K562 (cell line): ENCODE measurements around the gene SLC22A3. TPM values are rescaled to one million over a fixed set of nuclear protein-coding genes. Genes with fewer than 3 reads are reported as not detected.

Source experiments
- ATAC-seq: fragments of 200-7000 bp; cut with Tn5 transposase; 3 replicates; pipeline ENCODE4 v1.9.1; 2020; ENCODE audit warnings: moderate library complexity
- BruUV-seq: library from RNA; stranded (reverse); fragments of 400-500 nt; replicated peaks from 2 replicates; lab custom pipeline; 2021; lab: Mats Ljungman, UMichigan
- CTCF ChIA-PET: fragments of 300-600 bp; formaldehyde crosslinking; extraction: SDS; loops from one replicate; lab custom pipeline; 2021; ENCODE audit warnings: low intra/inter-chr PET ratio; lab: Yijun Ruan, JAX
- POLR2A ChIA-PET: fragments of 300-600, 350-650 bp; sonication (Branson Sonifier 250); formaldehyde crosslinking; extraction: SDS; loops from one replicate; lab custom pipeline; 2021; ENCODE audit warnings: antibody characterized with exemption, inconsistent platforms; lab: Yijun Ruan, JAX
- DNase-seq, 4 experiments: peaks; one replicate each; pipeline versions ENCODE4 v3.0.0 to v3.0.0-alpha.2; 2011 to 2018; ENCODE audit warnings: low spot score in 3 of 4, mixed read lengths in 3 of 4; ENCODE audit errors: extremely low read depth in 1 of 4
- FAIRE-seq: peaks from 2 replicates; lab custom pipeline; 2011; peaks lifted over from hg19 to GRCh38; lab: Jason Lieb, UNC
- H2AFZ ChIP-seq: 2 replicates; pipeline ENCODE4 v1.6.0; 2011; ENCODE audit warnings: low read depth, low read length, control low read depth, inconsistent platforms
- H3K27ac ChIP-seq: fragments of 200-600 bp; 3 replicates; pipeline ENCODE4 v1.8.0; 2011; ENCODE audit warnings: low read depth, mild to moderate bottlenecking, control low read depth, inconsistent platforms, low read length, moderate library complexity, mixed read lengths; ENCODE audit errors: extremely low read depth
- H3K27me3 ChIP-seq, 2 experiments: fragments of 300-600 bp in 1 of 2; 2 replicates in 1 of 2; 3 replicates in 1 of 2; pipeline versions ENCODE4 v1.6.0 to v1.8.0; 2011; ENCODE audit warnings: inconsistent platforms in 2 of 2, low read length in 2 of 2, mild to moderate bottlenecking in 1 of 2, mixed read lengths in 1 of 2, moderate library complexity in 1 of 2; ENCODE audit not compliant: control insufficient read depth in 2 of 2, insufficient read depth in 2 of 2
- H3K36me3 ChIP-seq: fragments of 300-600 bp; 3 replicates; pipeline ENCODE4 v1.8.0; 2011; ENCODE audit warnings: mild to moderate bottlenecking, low read length, inconsistent platforms; ENCODE audit not compliant: control insufficient read depth, insufficient read depth
- H3K4me1 ChIP-seq, 2 experiments: fragments of 200-600 bp in 1 of 2; replicated peaks in 1 of 2; 2 replicates in 1 of 2; 3 replicates in 1 of 2; pipeline versions ENCODE4 v1.5.1 to v1.8.0; 2011; ENCODE audit warnings: inconsistent platforms in 2 of 2, low read length in 2 of 2, mild to moderate bottlenecking in 1 of 2, mixed read lengths in 1 of 2, moderate library complexity in 1 of 2; ENCODE audit not compliant: control insufficient read depth in 2 of 2, insufficient read depth in 2 of 2
- H3K4me2 ChIP-seq: 2 replicates; pipeline ENCODE4 v1.6.1; 2011; ENCODE audit warnings: low read length, control low read depth, inconsistent platforms, mixed read lengths; ENCODE audit not compliant: insufficient read depth
- H3K4me3 ChIP-seq: fragments of 200-600 bp; sonication (generic), shearing (Covaris generic); 2 replicates; pipeline ENCODE4 v1.5.1; 2016; ENCODE audit warnings: control low read depth, inconsistent platforms
- H3K79me2 ChIP-seq: fragments of 200-600 bp; 3 replicates; pipeline ENCODE4 v1.8.0; 2011; ENCODE audit warnings: low read length, inconsistent platforms; ENCODE audit not compliant: control insufficient read depth, insufficient read depth
- H3K9ac ChIP-seq, 2 experiments: 2 replicates each; pipeline versions ENCODE4 v1.6.0 to v1.6.1; 2011; ENCODE audit warnings: low read depth in 2 of 2, low read length in 2 of 2, control low read depth in 1 of 2, inconsistent platforms in 1 of 2, mild to moderate bottlenecking in 1 of 2, mixed read lengths in 1 of 2; ENCODE audit not compliant: insufficient read depth in 1 of 2
- H3K9me1 ChIP-seq: one replicate; pipeline ENCODE4 v1.6.0; 2011; ENCODE audit warnings: inconsistent platforms, mild to moderate bottlenecking, low read length, moderate library complexity; ENCODE audit not compliant: control insufficient read depth, insufficient read depth
- H3K9me3 ChIP-seq: replicated peaks from 2 replicates; pipeline ENCODE4 v1.5.1; 2011; ENCODE audit warnings: low read depth, low read length, inconsistent platforms; ENCODE audit not compliant: control insufficient read depth, insufficient read depth
- H4K20me1 ChIP-seq: replicated peaks from 2 replicates; pipeline ENCODE4 v1.6.1; 2011; ENCODE audit warnings: low read length, inconsistent platforms, mixed read lengths; ENCODE audit not compliant: control insufficient read depth, insufficient read depth
- C11orf30 ChIP-seq: fragments of 450-650 bp; IDR thresholded peaks from 2 replicates; pipeline ENCODE4 v1.6.1; 2016; ENCODE audit warnings: low read depth, mild to moderate bottlenecking
- MIER1 ChIP-seq: fragments of 450-650 bp; IDR thresholded peaks from 2 replicates; pipeline ENCODE4 v1.6.1; 2016; ENCODE audit warnings: antibody characterized with exemption, mild to moderate bottlenecking, low read depth
- PREB ChIP-seq: sonication (generic); formaldehyde crosslinking; IDR thresholded peaks from 2 replicates; pipeline ENCODE4 v1.8.1; 2023; ENCODE audit warnings: mild to moderate bottlenecking, missing genetic modification reagents
- PTRF ChIP-seq: fragments of 450-650 bp; IDR thresholded peaks from 2 replicates; pipeline ENCODE4 v1.6.1; 2016; ENCODE audit warnings: mild to moderate bottlenecking, missing genetic modification characterization, missing compliant biosample characterization
- SIRT6 ChIP-seq: IDR thresholded peaks from one replicate; pipeline ENCODE4 v1.6.1; 2012; ENCODE audit warnings: low read depth, mild to moderate bottlenecking, control low read depth, inconsistent platforms, low read length, moderate library complexity
- ZNF316 ChIP-seq: fragments of 450-650 bp; IDR thresholded peaks from 2 replicates; pipeline ENCODE4 v1.6.1; 2016
- ZNF449 ChIP-seq: fragments of 250-450 bp; sonication (Bioruptor Pico); IDR thresholded peaks from 2 replicates; pipeline ENCODE4 v1.8.0; 2022; ENCODE audit warnings: moderate library complexity, mild to moderate bottlenecking, inconsistent platforms
- ZNF512 ChIP-seq: IDR thresholded peaks from 2 replicates; pipeline ENCODE4 v1.6.1; 2016; ENCODE audit warnings: missing genetic modification characterization, missing compliant biosample characterization
- WGBS: fragments of 100-300 bp; shearing (Covaris generic); methylation state at CpG from one replicate; pipeline ENCODE4 v1.1.6; 2016; ENCODE audit warnings: low coverage, mixed read lengths; ENCODE audit not compliant: insufficient coverage; ENCODE audit errors: missing lambda C conversion rate; 5-methylcytosine and 5-hydroxymethylcytosine counted together
- in situ Hi-C: fragments of 300-500 bp; cut with MboI; formaldehyde crosslinking; loops from 4 replicates; pipeline ENCODE4 v1.15.0; 2018; ENCODE audit warnings: inconsistent platforms, mixed read lengths
- intact Hi-C: fragments of 100-400 bp; cut with micrococcal nuclease; formaldehyde crosslinking; loops from 2 replicates; pipeline ENCODE4 v1.14.2; 2022
- polyA plus RNA-seq, 8 experiments: library from polyadenylated mRNA; depleted of rRNA in 4 of 8; stranded (reverse) in 5 of 8; unstranded in 3 of 8; fragments of >200 nt; fragmentation: Nextera tagmentation in 2 of 8; fragmentation: Illumina TruSeq in 1 of 8; extraction: Ambion mirVana in 2 of 8; extraction: Trizol in 1 of 8; gene quantifications; 2 replicates each; pipeline versions ENCODE4 v1.2.1 to v1.2.3, GENCODE V29; 2011 to 2014; ENCODE audit warnings: inconsistent platforms in 1 of 8, missing spikeins in 1 of 8
- total RNA-seq, 7 experiments: library from RNA; depleted of rRNA in 6 of 7; stranded (reverse); fragments of >200 nt in 6 of 7; fragmentation: Illumina TruSeq in 2 of 7; extraction: Trizol in 2 of 7; gene quantifications; 2 replicates each; pipeline versions ENCODE4 v1.2.1 to v1.2.3, GENCODE V29; 2011 to 2021; ENCODE audit warnings: low replicate concordance in 1 of 7

The SLC22A3 gene
- total and polyA plus RNA-seq, 9 of the 15 experiments (the other 6 are each of a cell fraction or from before 2014, with no cell fraction given) = not detected

GRCh38 chr6:160337991-160338390 is 10.2 kb upstream of the SLC22A3 start (continued):
- TF ChIP-seq SIRT6 = no peak
- no peak for TF ChIP-seq PREB

GRCh38 chr6:160343144-160343543 is 5.0 kb upstream of the SLC22A3 start:
- in situ Hi-C loops = no loop called here
- Histone ChIP-seq H3K9me1 (no peaks in the 10 kb centered on the region), H3K27me3 (peaks cover 5 to 19% of the 10 kb centered on the region in 2 experiments; a peak in 3 of 5 replicates), H3K79me2 (no peaks in the 10 kb centered on the region), H4K20me1 (no peaks in the 10 kb centered on the region), H3K9me3 (no peaks in the 10 kb centered on the region), H3K9ac (no peak overlapping the region), H3K4me2 (no peak overlapping the region), H3K4me3 (no peak overlapping the region), H3K27ac (no peak overlapping the region), H3K4me1 (peaks cover 0 to 5% of the 10 kb centered on the region in 2 experiments; a peak in 1 of 5 replicates), H2AFZ (no peak overlapping the region), H3K36me3 (no peaks in the 10 kb centered on the region)
- BruUV-seq = no TSS peak
- DNase-seq (no peak), ATAC-seq (no peak), FAIRE-seq (no peak)
- TF ChIP-seq PTRF (tag) = no peak
- no peak for TF ChIP-seq ZNF449 (CRISPR knock-in tag)
- peak; percentile 60 for TF ChIP-seq ZNF316
- no peak for TF ChIP-seq MIER1
- TF ChIP-seq C11orf30 = peak; percentile 8; the same call in 1 of the 2 replicates
- TF ChIP-seq ZNF512 (tag) = no peak
- WGBS = 0% methylated on average over 2 of the region's 2 CpGs
- ChIA-PET POLR2A (no interaction called here), CTCF (no interaction called here)
- intact Hi-C loops = no loop called here
